NAMALWA (cell line): ENCODE measurements around the gene HMHB1.
"Not testable (repeated sequence)": the region's sequence is repeated elsewhere in the genome, so short reads cannot be mapped to it uniquely, and the experiment has no call there.

Experiments
- DNase-seq: peaks from one replicate; pipeline ENCODE4 v3.0.0-alpha.2; 2015; ENCODE audit warnings: low spot score

Gene HMHB1

GRCh38 chr5:143801252-143801939 is 10.6 kb upstream of the HMHB1 start:
- DNase-seq, result no peak

- DNase-seq, result no peak
These were observed 6.1 kb upstream of the HMHB1 start for GRCh38 chr5:143805861-143806260.

- peak; percentile 10 for DNase-seq
These were observed 5.4 kb upstream of the HMHB1 start for GRCh38 chr5:143806579-143806978.

GRCh38 chr5:143807401-143807800 is 4.6 kb upstream of the HMHB1 start:
- no peak for DNase-seq

- not testable (repeated sequence) for DNase-seq
These were observed 4.4 kb downstream of the HMHB1 start for GRCh38 chr5:143816370-143816769.

GRCh38 chr5:143819716-143820115 is 7.8 kb downstream of the HMHB1 start:
- DNase-seq, result no peak

GRCh38 chr5:143820451-143820850 is 8.5 kb downstream of the HMHB1 start:
- no peak for DNase-seq

GRCh38 chr5:143824851-143825720 is 13.1 kb downstream of the HMHB1 start:
- DNase-seq, result peak; percentile 87

GRCh38 chr5:143826951-143827444 is 15.0 kb downstream of the HMHB1 start:
- DNase-seq, result no peak

- no peak for DNase-seq
These were observed 16.7 kb downstream of the HMHB1 start for GRCh38 chr5:143828710-143829109.

- DNase-seq, result no peak
These were observed 21.2 kb downstream of the HMHB1 start for GRCh38 chr5:143833177-143833576.

- no peak for DNase-seq
These were observed 23.3 kb downstream of the HMHB1 start for GRCh38 chr5:143835251-143835650.

GRCh38 chr5:143836161-143836725 is 24.3 kb downstream of the HMHB1 start:
- DNase-seq, result no peak

GRCh38 chr5:143837306-143837848 is 25.4 kb downstream of the HMHB1 start:
- no peak for DNase-seq

- no peak for DNase-seq
These were observed 29.5 kb downstream of the HMHB1 start for GRCh38 chr5:143841446-143841845.

- DNase-seq, result no peak
These were observed 31.0 kb downstream of the HMHB1 start for GRCh38 chr5:143842920-143843319.

GRCh38 chr5:143843461-143843860 is 31.5 kb downstream of the HMHB1 start:
- no peak for DNase-seq

- DNase-seq, result no peak
These were observed 38.2 kb downstream of the HMHB1 start for GRCh38 chr5:143850050-143850683.

- no peak for DNase-seq
These were observed 39.4 kb downstream of the HMHB1 start for GRCh38 chr5:143851383-143851782.

GRCh38 chr5:143860211-143860610 is 48.2 kb downstream of the HMHB1 start:
- DNase-seq, result no peak

- DNase-seq, result no peak
These were observed 50.3 kb downstream of the HMHB1 start for GRCh38 chr5:143862271-143862670.

GRCh38 chr5:143865426-143866025 is 53.6 kb downstream of the HMHB1 start:
- no peak for DNase-seq
